GM12878 (cell line): Measurements from ENCODE around the gene ACAT2.

Source experiments
- NR2C2 ChIP-seq: IDR thresholded peaks from 2 replicates; pipeline ENCODE4 v1.6.1; 2011; ENCODE audit warnings: borderline replicate concordance, low read depth; ENCODE audit not compliant: control insufficient read depth, insufficient read length
- TF ChIP-seq, protein P1 (sequence below), 3 experiments: IDR thresholded peaks in 2 of 3; conservative IDR thresholded peaks in 1 of 3; 2 replicates each; pipeline ENCODE4 v1.5.1; 2011; ENCODE audit warnings: low read depth in 3 of 3, low read length in 3 of 3, mild to moderate bottlenecking in 3 of 3, control low read depth in 2 of 3, moderate library complexity in 2 of 3, inconsistent platforms in 1 of 3, mixed read lengths in 1 of 3; ENCODE audit not compliant: control insufficient read depth in 2 of 3, insufficient read depth in 1 of 3; ENCODE audit errors: extremely low read depth in 1 of 3

DNA sequence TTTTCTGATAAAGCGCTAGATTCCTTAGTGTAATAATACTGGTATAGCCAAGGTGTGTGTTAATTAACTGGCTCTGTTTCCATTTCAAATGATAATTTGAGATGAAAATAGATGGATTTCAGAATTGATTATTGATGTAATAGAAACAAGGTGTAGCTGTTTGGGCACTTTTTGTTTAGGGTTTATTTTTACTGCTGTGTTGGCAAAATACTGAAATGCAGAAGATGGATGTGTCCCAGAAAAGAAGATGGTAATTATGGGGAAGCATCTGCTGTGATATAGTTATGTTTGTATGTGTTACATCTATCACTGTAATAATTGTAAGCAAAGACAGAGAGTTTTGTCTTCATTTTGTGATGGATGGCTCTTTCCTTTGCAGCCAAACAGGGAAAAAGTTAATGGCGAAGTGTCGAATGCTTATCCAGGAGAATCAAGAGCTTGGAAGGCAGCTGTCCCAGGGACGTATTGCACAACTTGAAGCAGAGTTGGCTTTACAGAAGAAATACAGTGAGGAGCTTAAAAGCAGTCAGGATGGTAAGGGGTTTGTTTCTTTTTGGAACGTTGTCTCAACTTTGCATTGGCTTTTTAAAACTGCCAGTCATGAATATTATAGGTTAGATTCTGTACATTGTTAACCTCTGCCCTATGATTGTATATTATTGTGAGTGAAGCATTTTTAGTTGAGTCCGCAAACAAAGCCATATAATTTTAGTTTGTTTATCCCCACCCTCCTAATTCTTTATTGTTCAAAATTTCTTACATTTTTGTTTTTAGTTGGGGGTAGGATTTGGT is 8.6 kb upstream of the ACAT2 start:
- TF ChIP-seq NR2C2, result no peak
- TF ChIP-seq, protein P1, sequence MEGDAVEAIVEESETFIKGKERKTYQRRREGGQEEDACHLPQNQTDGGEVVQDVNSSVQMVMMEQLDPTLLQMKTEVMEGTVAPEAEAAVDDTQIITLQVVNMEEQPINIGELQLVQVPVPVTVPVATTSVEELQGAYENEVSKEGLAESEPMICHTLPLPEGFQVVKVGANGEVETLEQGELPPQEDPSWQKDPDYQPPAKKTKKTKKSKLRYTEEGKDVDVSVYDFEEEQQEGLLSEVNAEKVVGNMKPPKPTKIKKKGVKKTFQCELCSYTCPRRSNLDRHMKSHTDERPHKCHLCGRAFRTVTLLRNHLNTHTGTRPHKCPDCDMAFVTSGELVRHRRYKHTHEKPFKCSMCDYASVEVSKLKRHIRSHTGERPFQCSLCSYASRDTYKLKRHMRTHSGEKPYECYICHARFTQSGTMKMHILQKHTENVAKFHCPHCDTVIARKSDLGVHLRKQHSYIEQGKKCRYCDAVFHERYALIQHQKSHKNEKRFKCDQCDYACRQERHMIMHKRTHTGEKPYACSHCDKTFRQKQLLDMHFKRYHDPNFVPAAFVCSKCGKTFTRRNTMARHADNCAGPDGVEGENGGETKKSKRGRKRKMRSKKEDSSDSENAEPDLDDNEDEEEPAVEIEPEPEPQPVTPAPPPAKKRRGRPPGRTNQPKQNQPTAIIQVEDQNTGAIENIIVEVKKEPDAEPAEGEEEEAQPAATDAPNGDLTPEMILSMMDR (IDR thresholded peaks at IDR 0.05 in 2 of 3, conservative IDR thresholded peaks at IDR 0.05 in 1 of 3; ENCODE audit: control insufficient read depth in 2 of 3, extremely low read depth in 1 of 3, insufficient read depth in 1 of 3, low read depth in 3 of 3, low read length in 3 of 3), result no peak
